Neuron (in vitro differentiated cells): ENCODE results near the gene PLA2R1.
A peak's percentile ranks its signal among the peaks of the same experiment; 100 is the strongest.
"Not testable (repeated sequence)": the region's sequence is repeated elsewhere in the genome, so short reads cannot be mapped to it uniquely, and the experiment has no call there.

Source experiments
- H2AFZ ChIP-seq: one replicate; pipeline ENCODE4 v1.6.1; 2013; ENCODE audit warnings: low read depth, mild to moderate bottlenecking, inconsistent platforms, low read length, moderate library complexity
- H3K27me3 ChIP-seq: one replicate; pipeline ENCODE4 v1.6.1; 2013; ENCODE audit warnings: low read length; ENCODE audit not compliant: insufficient read depth
- H3K36me3 ChIP-seq: one replicate; pipeline ENCODE4 v1.6.1; 2013; ENCODE audit warnings: low read length; ENCODE audit not compliant: insufficient read depth
- H3K4me1 ChIP-seq: one replicate; pipeline ENCODE4 v1.6.1; 2013; ENCODE audit warnings: low read length; ENCODE audit not compliant: insufficient read depth
- H3K4me3 ChIP-seq: 2 replicates; pipeline ENCODE4 v1.5.1; 2013; ENCODE audit warnings: mild to moderate bottlenecking, low read length, moderate library complexity
- H3K9me3 ChIP-seq: one replicate; pipeline ENCODE4 v1.6.1; 2013; ENCODE audit warnings: low read length

The PLA2R1 gene

DNA sequence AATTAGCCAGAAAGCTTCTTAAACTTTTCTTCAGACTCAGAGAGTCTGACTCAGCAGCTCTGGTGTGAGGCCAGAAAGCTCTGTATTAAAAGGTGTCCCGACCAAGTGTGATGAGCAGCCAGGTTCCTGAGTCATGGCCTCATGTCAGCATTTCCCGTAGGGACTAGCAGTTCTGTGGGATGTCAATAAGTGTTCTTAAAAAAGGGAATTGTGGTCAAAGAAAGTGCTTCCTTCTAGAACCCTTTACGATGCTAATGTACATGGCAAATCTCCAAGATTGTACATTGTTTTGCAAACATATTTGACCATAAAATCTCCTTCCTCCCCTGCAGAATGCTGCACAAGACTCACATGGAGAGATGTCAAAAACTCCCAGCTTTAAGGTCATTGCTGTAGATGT lies 80.1 kb downstream of the PLA2R1 start:
- H3K4me1 ChIP-seq: peaks cover 2% of the 10 kb centered on the region
- H3K27me3 ChIP-seq: no peaks in the 10 kb centered on the region
- H3K36me3 ChIP-seq: no peaks in the 10 kb centered on the region
- no peak overlapping the region for H3K4me3 ChIP-seq
- H3K9me3 ChIP-seq: no peaks in the 10 kb centered on the region
- no peak overlapping the region for H2AFZ ChIP-seq

DNA sequence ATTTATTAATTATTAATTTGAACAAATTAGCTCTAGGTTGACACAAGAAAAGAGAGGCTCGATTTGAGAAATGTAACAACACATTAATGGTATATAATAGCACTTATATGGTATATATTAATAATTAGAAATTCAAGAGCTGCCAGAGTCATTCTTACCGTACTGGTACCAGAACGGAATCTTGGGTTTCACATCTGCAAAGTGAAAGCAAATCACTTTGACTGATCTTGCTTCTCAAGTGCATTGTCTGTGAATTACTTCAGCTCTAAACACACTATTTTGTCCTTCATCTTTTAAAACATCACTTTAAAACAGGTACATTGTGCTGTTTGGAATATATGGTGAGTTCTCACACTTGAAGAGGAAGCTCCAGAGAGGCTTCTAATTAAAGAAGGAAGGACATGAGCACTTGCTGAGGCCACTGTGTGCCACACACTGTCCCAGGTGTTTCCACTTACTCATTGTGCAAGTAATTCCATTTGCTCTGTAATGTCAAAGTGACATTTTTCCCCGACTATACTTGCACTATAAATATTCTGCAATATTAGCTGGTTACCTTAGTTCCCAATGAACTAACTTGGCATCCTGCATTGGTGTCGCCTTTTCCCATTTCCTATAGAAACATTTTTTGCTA lies 85.8 kb downstream of the PLA2R1 start:
- H2AFZ ChIP-seq: no peak overlapping the region
- H3K27me3 ChIP-seq: no peaks in the 10 kb centered on the region
- H3K36me3 ChIP-seq: no peaks in the 10 kb centered on the region
- no peaks in the 10 kb centered on the region for H3K4me1 ChIP-seq
- H3K9me3 ChIP-seq: no peaks in the 10 kb centered on the region
- H3K4me3 ChIP-seq: no peak overlapping the region

DNA sequence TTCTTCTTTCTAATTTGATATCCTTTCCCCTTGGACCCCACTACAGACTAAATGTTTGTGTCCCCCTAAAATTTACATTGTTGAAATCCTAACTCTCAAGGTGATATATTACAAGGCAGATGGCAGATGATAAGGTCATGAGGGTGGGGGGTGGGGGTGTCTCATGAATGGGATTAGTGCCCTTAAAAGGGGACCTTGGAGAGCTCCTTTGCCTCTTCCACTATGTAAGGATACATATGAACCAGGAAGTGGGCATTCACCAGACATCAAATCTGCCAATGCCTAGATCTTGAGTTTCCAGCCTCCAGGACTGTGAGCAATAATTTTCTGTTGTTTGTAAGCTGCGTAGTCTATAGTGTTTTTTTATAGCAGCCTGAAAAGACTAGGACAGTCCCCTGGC lies 89.1 kb downstream of the PLA2R1 start:
- Histone ChIP-seq H3K4me3 (no peak overlapping the region), H3K4me1 (peaks cover 7% of the 10 kb centered on the region), H2AFZ (no peak overlapping the region), H3K27me3 (no peaks in the 10 kb centered on the region), H3K36me3 (no peaks in the 10 kb centered on the region), H3K9me3 (no peaks in the 10 kb centered on the region)

DNA sequence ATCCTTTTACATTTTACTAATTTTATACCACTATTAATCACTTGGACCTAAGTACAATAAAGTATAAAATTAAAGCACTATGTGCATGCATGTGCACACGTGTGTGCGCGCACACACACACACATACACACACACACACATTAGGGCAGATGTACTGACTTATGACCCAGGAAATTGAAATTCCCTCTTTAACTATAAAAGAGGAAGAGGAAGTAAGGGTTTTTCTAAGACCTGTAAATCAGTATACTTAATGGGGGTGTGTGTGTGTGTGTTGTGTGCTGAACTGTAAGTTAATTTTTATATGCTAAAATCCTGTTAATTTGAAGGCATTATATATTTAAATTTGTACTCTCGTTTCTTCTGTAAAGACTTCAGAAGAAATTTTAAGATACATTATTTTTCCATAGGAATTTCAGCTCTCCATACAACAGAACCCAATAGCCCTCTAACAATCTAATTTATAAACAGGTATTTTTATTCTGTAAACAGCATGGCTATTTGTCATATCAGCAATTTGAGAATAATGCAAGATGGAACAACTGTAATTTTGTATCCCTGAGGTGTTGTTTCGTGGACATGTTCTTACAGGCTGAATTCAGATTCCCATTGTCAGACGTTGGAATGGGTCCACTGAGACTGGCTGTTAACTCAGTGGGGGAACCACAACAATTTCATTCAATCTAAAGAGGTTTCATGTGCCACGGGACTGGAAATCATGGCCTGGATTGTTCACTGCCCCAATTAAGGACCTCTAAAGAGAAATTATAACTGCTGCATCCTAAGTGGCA lies 90.9 kb downstream of the PLA2R1 start:
- Histone ChIP-seq H2AFZ (no peak overlapping the region), H3K4me3 (no peak overlapping the region), H3K9me3 (no peaks in the 10 kb centered on the region), H3K27me3 (no peaks in the 10 kb centered on the region), H3K4me1 (peaks cover 10% of the 10 kb centered on the region), H3K36me3 (no peaks in the 10 kb centered on the region)

DNA sequence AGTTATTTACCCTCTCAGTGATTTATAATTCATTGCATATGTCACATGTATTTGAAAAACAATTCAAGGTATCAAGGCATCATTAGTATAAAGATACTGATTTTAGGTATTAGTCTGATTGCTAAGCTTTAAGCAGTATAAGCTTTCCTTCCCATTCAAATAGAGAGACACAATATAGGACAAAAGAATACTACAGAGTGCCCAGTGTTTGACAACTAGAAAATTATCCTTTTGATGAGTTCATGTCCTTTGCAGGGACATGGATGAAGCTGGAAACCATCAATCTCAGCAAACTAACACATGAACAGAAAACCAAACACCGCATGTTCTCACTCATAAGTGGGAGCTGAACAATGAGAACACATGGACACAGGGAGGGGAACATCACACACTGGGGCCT lies 91.9 kb downstream of the PLA2R1 start:
- H3K4me3 ChIP-seq, H3K9me3 ChIP-seq, H3K36me3 ChIP-seq, H2AFZ ChIP-seq, H3K27me3 ChIP-seq, H3K4me1 ChIP-seq: not testable (repeated sequence)

DNA sequence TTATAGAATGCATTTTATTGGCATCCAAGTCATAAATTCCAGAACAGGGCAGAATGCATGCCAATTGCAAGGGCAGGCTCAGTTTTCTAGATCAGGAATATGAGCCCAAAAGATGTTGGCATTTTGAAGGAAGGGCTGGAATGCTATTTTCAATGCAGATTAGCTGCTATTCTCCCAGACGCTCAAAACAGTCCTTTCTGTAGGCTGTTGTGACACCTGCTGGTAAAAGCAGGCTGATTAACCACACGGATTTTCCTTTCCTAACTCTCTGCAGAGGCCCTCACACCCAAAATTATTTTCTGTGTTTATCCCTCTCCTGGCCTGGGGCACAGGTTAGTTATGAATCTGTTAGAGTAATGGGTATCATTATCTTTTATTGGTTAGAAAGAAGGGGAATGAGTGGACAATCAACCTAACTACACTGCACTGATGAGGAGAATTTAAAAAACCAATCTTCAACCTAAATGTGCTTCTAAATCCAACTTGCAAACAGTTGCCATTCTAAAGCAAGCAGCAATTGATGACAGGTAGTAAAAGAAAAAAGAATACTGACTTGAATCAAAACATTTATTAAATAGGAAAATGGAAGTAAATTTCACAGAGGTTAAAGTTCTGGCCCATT lies 94.0 kb downstream of the PLA2R1 start:
- Histone ChIP-seq H2AFZ (peak overlapping the region; percentile 32), H3K36me3 (no peaks in the 10 kb centered on the region), H3K4me1 (peaks cover 10% of the 10 kb centered on the region), H3K4me3 (no peak overlapping the region), H3K9me3 (no peaks in the 10 kb centered on the region), H3K27me3 (no peaks in the 10 kb centered on the region)

DNA sequence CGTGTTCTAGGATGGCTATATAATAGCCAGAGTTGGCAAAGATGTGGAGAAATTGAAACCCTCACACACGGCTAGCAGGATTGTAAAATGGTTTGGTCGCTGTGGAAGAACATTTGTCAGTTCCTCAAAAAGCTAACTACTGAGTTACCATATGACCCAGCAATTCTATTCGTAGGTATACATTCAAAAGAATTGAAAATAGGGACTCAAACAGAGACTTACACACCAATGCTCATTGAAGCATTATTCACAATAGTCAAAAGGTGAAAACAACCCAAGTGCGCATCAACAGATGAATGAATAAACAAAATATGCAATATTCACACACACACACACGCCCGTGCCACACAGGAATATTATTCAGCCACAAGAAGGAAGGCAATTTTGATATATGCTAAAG lies 98.7 kb downstream of the PLA2R1 start:
- Histone ChIP-seq H3K4me1 (peaks cover 7% of the 10 kb centered on the region), H3K9me3 (no peaks in the 10 kb centered on the region), H3K36me3 (no peaks in the 10 kb centered on the region), H2AFZ (no peak overlapping the region), H3K27me3 (no peaks in the 10 kb centered on the region), H3K4me3 (no peak overlapping the region)

DNA sequence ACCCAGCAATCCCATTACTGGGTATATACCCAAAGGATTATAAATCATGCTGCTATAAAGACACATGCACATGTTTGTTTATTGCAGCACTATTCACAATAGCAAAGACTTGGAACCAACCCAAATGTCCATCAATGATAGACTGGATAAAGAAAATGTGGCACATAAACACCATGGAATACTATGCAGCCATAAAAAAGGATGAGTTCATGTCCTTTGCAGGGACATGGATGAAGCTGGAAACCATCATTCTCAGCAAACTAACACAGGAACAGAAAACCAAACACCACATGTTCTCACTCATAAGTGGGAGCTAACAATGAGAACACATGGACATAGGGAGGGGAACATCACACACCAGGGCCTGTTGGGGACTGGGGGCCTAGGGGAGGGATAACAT lies 99.9 kb downstream of the PLA2R1 start:
- H3K4me1 ChIP-seq, H3K9me3 ChIP-seq: not testable (repeated sequence)

DNA sequence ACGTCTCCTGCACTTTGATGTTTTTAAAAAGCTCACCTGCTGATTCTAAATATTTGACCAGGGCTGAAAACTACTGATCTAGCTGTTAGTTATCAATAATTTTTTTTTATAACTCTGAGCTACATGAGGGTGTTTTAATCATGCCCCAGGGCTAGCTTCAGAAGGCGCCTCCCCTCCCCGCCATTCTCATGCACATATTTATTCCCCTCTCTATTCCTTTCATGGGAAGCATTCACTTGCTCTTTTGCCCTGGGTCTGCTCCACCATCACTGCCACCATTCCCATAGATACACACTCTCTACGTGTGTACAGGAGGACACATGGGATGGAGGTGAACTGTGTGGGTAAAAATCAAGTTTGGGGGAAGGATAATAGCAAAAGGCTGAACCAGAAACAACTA lies 101.0 kb downstream of the PLA2R1 start:
- Histone ChIP-seq H2AFZ (no peak overlapping the region), H3K9me3 (no peaks in the 10 kb centered on the region), H3K4me1 (peaks cover 4% of the 10 kb centered on the region)

More for the DNA sequence above, 99.9 kb downstream of the PLA2R1 start:
- H2AFZ ChIP-seq, H3K36me3 ChIP-seq, H3K27me3 ChIP-seq, H3K4me3 ChIP-seq: not testable (repeated sequence)

DNA sequence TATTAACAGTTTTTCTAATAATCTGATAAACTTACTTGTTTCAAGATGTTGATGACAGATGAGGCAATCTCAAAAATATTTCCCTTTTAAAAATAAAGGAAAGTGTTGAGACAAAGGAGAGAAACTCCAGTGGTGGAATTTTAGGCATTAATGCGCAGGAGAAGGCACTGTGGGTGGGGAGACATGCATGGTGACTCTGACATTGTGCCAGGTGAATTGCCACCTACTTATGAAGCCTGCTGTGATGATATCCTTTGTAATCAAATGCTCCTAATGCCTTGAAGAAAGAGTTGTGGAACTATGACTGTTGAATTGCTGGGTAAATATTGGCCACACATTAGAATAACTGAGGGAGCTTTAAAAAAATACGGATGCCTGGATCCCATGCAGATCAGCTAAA lies 101.4 kb downstream of the PLA2R1 start:
- Histone ChIP-seq H2AFZ (no peak overlapping the region), H3K36me3 (no peaks in the 10 kb centered on the region), H3K4me3 (no peak overlapping the region), H3K4me1 (peaks cover 4% of the 10 kb centered on the region), H3K9me3 (no peaks in the 10 kb centered on the region), H3K27me3 (no peaks in the 10 kb centered on the region)

More for the DNA sequence above, 101.0 kb downstream of the PLA2R1 start:
- Histone ChIP-seq H3K27me3 (no peaks in the 10 kb centered on the region), H3K36me3 (no peaks in the 10 kb centered on the region), H3K4me3 (no peak overlapping the region)

DNA sequence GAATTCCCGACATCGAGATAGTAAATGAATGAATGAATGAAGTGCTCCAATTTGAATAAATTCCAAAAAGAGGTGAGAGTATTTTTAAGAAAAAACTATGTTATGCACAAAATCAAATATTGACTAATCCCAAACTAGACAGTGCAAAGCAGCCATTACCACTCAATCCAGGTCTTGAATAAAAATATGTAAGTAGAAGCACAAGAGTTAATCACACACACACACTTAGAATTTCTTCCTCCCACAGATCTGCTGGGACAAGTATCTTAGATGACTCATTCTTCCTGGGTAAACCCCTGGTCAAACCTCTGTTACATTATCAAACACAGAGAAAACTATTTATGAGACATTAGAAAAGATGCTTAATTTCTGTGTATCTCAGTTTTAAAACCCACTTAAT lies 102.0 kb downstream of the PLA2R1 start:
- no peak overlapping the region for H3K4me3 ChIP-seq
- peaks cover 4% of the 10 kb centered on the region for H3K4me1 ChIP-seq
- H2AFZ ChIP-seq: no peak overlapping the region
- H3K36me3 ChIP-seq: no peaks in the 10 kb centered on the region
- H3K9me3 ChIP-seq: no peaks in the 10 kb centered on the region
- H3K27me3 ChIP-seq: no peaks in the 10 kb centered on the region

DNA sequence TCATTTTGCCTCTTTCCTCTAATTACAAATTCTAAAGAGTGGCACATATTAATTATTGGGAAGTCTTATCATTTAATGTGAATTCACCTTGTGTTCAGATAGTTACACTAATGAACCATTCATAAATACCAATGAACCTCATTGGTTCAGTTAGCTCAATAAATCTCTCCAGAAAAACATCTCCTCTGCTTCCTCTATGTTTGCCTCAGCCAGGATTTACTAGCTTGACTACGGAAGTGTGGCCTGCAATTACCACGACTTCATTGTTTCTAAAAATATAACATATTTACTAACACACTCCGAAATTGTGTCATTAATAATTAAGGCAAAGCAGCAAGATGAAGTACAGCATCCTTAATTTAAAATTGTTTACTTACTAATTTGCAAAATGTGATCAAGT lies 103.3 kb downstream of the PLA2R1 start:
- no peaks in the 10 kb centered on the region for H3K9me3 ChIP-seq
- H3K27me3 ChIP-seq: no peaks in the 10 kb centered on the region
- peaks cover 4% of the 10 kb centered on the region for H3K4me1 ChIP-seq
- no peaks in the 10 kb centered on the region for H3K36me3 ChIP-seq
- H2AFZ ChIP-seq: no peak overlapping the region
- H3K4me3 ChIP-seq: no peak overlapping the region

DNA sequence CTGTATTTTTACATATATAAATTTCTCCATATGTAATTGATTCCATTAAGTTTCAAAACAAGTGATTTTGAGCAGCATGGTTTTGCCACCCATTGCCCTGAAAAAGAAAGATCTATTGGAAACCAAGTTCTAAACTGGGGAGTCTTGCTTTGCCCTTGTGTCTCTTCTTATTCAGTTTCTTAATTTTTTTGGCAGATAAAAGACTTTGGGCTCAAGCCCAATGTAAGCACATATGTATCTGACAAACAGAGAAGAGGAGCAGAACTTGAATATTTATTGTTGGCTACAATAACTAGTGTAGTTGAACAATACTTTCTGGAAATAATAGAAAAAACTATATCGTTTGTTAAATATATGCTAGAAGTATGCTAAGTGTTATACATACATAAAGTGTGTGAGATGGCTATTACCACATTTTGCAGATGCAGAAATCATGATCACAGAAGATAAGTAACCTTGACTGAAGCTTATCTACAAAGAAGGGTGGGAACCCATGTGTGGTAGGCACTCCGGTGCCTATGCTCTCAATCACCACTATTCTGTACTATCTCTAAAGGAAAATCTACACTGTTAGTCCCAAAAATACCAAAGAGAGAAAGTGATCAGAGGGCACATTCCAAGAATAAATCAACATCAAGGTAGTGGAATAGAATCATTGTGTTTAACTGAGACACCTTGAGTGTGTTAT lies 109.1 kb downstream of the PLA2R1 start:
- no peaks in the 10 kb centered on the region for H3K4me1 ChIP-seq
- no peaks in the 10 kb centered on the region for H3K9me3 ChIP-seq
- no peak overlapping the region for H3K4me3 ChIP-seq
- H3K27me3 ChIP-seq: no peaks in the 10 kb centered on the region
- H3K36me3 ChIP-seq: no peaks in the 10 kb centered on the region
- H2AFZ ChIP-seq: no peak overlapping the region
